AML-193 (cell line): ENCODE results near the gene SMAD7.

Source experiments
- DNase-seq, 2 experiments: peaks; one replicate each; lab custom pipeline; 2025; lab: John Stamatoyannopoulos, UW

Gene SMAD7

GRCh38 chr18:48986851-48987761 is 36.3 kb upstream of the SMAD7 start:
- DNase-seq = no peak

- no peak for DNase-seq
Observed at GRCh38 chr18:48985161-48985560, 34.4 kb upstream of the SMAD7 start.

- DNase-seq = peak; percentile 26 to 38
Observed at GRCh38 chr18:48983793-48984437, 33.1 kb upstream of the SMAD7 start.

DNA sequence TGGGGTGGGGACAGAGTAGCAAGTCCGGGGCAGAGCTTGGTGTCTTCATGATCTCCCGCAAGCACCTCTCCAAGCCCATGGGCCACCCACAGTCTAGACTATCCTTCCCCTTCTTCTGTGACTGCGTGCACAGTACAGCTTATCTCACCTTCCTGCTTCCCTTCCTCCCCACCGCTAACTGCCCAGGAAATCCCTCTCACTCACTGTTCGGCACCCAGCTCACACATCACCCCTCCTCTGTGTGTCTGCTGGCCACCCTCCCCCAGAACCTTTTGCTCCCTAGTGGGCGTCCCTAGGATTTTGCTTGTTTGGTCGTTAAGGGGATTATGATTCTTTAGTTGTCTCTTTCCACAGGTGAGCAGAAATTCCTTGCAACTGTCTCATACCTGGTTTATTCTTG is 31.5 kb upstream of the SMAD7 start:
- peak; percentile 27 to 29 for DNase-seq

DNA sequence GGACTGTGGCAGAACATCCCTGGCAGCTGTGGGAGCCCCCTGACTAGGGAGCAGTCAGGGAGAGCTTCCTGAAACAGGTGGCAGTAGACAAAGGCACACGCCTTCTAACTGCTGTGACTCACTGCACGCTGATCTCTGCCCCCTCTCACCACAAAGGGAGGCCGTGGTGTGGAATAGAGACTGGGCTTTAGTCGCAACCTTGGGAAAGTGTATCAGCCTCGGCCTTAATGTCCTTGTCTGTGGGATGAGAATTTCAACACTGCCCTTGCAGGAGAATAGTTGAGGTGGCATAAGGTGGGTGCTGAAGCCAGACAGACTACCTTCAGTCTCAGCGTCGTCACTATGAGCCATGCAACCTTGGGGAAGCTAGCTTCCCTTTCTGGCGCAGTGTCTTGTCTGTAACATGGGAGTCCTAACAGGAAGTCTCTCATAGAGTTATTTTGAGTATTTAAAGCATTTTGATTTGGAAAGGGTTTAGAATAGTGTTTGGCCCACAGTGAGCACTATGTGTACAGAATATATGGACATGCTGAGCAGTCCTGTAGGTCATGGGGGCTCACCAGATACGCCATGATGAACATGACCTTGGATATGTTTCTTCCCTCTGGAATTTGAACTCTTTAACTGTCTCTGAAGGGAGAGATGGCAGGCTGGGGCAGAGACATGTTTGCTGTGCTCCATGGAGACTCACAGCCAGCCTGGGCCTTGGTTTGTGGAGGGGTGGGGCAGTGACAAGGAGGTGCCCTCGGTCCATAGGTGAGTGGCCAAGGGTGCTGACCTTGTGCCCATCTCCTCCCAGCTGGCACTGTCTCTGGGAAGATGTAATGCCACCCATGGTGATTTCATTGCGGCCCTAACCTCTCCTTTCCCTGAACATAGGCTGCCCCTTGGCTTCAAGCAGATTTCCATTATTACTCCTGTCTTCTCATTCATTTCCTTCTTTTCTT is 29.5 kb upstream of the SMAD7 start:
- peak; percentile 61 to 62 for DNase-seq

DNA sequence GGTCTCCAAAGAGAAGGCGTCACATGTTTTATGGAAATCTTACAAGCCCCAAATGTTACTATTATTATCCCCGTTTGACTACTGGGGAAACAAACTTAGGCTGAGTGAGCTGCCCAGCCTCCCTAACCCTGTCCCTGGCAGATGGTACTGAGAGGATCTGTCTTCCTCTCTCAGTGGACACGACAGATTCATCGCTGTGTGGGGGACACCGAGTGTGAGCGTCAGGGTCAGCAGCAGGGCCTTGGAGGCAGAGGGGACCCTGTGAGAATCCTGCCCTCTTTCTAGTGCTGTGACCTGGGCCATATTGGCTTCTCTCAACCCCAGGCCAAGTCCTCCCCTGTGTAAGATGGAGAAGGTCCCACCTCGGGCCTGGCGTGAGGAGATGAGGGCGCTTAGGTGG is 27.1 kb upstream of the SMAD7 start:
- no peak for DNase-seq

DNA sequence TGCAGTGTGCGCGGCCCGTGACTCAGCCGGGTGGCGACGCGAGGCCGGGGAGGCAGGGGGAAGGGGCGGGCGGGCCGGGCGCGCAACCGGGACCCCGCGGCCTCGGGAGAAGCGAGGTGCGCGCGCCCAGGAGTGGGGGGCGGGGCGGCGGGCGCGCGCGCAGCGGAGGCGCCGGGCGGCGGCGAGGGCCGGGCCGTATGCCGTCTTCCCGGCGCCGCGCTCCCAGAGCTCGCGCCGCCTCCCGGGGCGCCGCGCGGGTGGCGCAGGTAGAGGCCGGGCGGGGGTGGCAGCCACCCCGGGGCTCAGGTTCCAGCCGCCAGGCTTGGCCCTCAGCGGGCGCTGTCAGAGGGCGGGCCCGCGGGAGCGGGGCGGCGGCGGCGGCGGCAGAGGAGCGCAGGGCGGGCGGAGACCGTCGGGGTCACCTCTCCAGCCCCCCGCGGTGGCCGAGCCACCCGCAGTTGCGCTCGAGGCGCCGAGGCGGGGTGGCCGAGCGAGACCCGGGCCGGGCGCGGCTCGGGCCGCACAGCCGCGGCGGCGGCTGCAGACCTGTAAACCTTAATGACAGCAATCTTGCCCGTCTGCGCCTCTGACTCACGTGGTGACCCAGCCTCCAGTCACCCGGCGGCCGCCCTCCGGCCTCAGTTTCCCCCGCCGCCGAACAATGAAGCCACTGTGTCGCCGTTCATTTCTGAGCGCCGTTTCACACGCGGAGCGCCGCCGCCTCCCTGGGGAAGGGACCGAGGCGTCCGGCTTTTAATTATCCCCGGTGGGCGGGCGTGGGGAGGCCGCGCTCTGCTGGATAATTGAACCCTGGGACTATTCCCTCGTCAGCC is 25.3 kb upstream of the SMAD7 start:
- peak in 1 of 2 experiments; percentile 19 for DNase-seq

- no peak for DNase-seq
Observed at GRCh38 chr18:48975120-48975816, 24.5 kb upstream of the SMAD7 start.

DNA sequence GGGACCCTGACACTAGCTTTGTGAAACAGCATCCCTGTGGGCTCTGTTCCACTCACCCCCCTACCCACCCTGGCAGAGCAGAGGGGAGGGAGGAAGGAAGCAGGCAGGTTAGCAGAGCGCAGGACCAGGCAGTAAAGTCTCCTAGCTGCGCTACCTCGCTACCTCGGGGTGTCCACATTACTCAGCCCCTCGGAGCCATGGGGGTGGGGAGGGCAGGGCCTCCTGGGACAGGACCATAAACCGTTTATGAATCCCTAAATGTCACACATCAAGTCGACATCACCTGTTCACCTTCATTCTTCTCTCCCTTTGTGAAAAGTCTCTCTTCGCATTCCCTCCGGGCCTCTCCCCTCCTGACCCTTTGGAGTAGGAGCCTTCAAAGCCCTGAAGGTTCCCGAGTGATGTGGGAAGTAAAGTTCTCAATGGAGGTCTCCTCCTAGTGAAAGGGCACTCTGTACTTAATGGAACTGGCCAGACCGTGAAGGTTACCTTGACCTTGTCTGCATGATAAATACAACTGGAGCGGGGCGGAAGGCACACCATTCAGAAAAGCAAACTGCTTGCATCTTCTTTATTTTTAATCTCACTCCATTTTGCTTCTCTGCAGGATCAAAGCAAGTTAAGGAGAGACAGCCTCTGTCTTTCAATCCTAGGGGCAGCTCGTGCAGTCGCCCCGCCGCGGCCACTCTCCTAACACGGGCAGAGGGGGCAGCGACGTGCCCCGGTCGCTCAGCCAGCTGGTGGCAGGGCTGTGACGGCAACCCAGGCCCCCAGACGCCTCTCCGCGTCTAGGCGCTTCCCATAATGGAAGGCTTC is 23.7 kb upstream of the SMAD7 start:
- DNase-seq = no peak

GRCh38 chr18:48973731-48974130 is 23.0 kb upstream of the SMAD7 start:
- no peak for DNase-seq

- DNase-seq = no peak
Observed at GRCh38 chr18:48968412-48969215, 17.8 kb upstream of the SMAD7 start.

- DNase-seq = no peak
Observed at GRCh38 chr18:48967545-48967944, 16.8 kb upstream of the SMAD7 start.

DNA sequence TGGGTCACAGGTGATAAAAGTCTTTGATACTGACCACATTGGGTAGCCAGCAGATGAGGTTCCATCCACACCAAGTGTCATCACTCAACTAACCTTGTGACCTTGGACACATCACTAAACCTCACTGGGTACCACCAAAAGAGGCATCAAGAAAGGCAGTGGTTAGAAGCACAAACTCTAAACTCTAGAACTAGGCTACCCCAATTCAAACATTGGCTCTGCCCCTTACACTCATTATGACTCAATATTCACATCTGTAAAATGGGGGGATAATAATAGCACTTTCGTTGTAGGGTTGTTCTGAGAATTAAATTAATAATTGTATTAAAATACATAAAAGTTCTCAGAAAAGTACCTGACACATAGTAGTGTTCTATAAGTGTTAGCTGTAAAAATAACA is 15.8 kb upstream of the SMAD7 start:
- DNase-seq = no peak

GRCh38 chr18:48963586-48964470 is 13.1 kb upstream of the SMAD7 start:
- DNase-seq = no peak

- DNase-seq = no peak
Observed at GRCh38 chr18:48962994-48963561, 12.3 kb upstream of the SMAD7 start.

DNA sequence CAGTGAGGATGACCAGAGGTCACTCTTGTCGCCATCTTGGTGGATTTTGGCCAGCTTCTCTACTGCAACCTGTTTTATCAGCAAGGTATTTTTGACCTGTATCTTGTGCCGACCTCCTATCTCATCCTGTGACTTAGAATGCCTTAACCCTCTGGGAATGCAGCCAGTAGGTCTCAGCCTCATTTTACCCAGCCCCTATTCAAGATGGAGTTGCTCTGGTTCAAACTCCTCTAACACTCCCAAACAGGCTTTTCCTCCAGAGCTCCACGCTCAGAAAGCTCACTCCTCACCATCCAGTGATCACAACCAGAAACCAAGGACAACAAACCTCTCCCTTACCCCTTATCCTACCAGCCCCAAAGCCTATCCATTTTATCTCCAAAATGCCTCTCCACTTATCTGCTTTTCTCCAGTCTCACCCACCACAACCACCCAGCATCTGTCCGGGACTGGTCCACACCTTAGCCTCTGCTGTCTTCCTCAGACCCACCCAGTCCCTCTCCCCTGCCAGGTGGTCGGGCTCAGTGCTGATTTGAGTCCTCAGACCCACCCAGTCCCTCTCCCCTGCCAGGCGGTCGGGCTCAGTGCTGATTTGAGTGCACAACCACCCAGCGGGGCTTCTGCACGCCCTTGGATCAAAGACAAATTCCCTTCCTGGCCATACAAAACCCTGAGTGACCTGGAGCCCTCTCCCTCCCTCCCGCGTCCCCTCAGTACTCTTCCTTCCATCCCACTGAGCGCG is 11.7 kb upstream of the SMAD7 start:
- DNase-seq = no peak

DNA sequence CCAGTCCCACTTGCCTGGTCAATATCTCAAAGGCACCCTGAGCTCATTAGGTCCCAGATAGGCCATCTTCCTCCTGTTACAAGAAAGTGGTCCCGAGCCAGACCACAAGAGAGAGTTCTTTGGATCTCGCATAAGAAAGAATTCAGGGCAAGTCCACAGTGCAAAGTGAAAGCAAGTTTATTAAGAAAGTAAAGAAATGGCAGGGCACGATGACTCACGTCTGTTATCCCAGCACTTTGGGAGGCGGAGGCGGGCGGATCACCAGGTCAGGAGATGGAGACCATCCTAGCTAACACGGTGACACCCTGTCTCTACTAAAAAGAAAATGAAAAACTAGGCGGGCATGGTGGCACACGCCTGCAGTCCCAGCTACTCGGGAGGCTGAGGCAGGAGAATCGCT is 10.8 kb upstream of the SMAD7 start:
- DNase-seq = no peak
